K562 (cell line): ENCODE data around the gene PGLYRP1. TPM values are rescaled to one million over a fixed set of nuclear protein-coding genes. Genes with fewer than 3 reads are reported as not detected.
A peak's percentile ranks its signal among the peaks of the same experiment; 100 is the strongest.

Source experiments
- ATF7 ChIP-seq: fragments of 450-650 bp; IDR thresholded peaks from 2 replicates; pipeline ENCODE4 v1.7.1; 2014; ENCODE audit warnings: mild to moderate bottlenecking, moderate library complexity
- CTBP1 ChIP-seq: fragments of 450-650 bp; IDR thresholded peaks from 2 replicates; pipeline ENCODE4 v1.6.1; 2016; ENCODE audit warnings: borderline replicate concordance
- CXXC5 ChIP-seq: fragments of 250-450 bp; sonication (Bioruptor Pico); IDR thresholded peaks from 2 replicates; pipeline ENCODE4 v1.8.0; 2022; ENCODE audit warnings: inconsistent platforms, mild to moderate bottlenecking, moderate library complexity
- ELF1 ChIP-seq: fragments of 200-800 bp; sonication (Bioruptor generic); IDR thresholded peaks from 2 replicates; pipeline ENCODE4 v1.6.1; 2016; ENCODE audit warnings: missing genetic modification characterization, missing compliant biosample characterization
- ESRRB ChIP-seq: fragments of 250-450 bp; sonication (Bioruptor Pico); IDR thresholded peaks from 2 replicates; pipeline ENCODE4 v1.5.0; 2020; ENCODE audit warnings: mild to moderate bottlenecking, moderate library complexity, borderline replicate concordance
- EWSR1 ChIP-seq: fragments of 450-650 bp; IDR thresholded peaks from 2 replicates; pipeline ENCODE4 v1.6.1; 2018; ENCODE audit warnings: borderline replicate concordance, mild to moderate bottlenecking, low read depth, moderate library complexity; ENCODE audit not compliant: partially characterized antibody
- FIP1L1 ChIP-seq: fragments of 200-400 bp; formaldehyde crosslinking; IDR thresholded peaks from 2 replicates; pipeline ENCODE4 v1.6.1; 2018; ENCODE audit warnings: mild to moderate bottlenecking, low read depth, low read length; ENCODE audit not compliant: poor library complexity, severe bottlenecking
- HCFC1 ChIP-seq: IDR thresholded peaks from 2 replicates; pipeline ENCODE4 v1.6.1; 2012; ENCODE audit warnings: low read depth, low read length, improper control_type of control experiment
- HNRNPH1 ChIP-seq: fragments of 200-400 bp; formaldehyde crosslinking; optimal IDR thresholded peaks from 2 replicates; pipeline ENCODE3; 2017; ENCODE audit warnings: low read depth, mild to moderate bottlenecking, low read length, moderate library complexity
- KDM5B ChIP-seq: fragments of 200-600 bp; sonication (generic); IDR thresholded peaks from 2 replicates; pipeline ENCODE4 v1.6.1; 2012; ENCODE audit warnings: low read depth, mild to moderate bottlenecking, moderate library complexity, low read length, control low read depth, inconsistent platforms; ENCODE audit not compliant: insufficient replicate concordance
- KLF16 ChIP-seq: IDR thresholded peaks from 2 replicates; pipeline ENCODE4 v1.6.1; 2016; ENCODE audit warnings: antibody characterized with exemption
- MEF2A ChIP-seq: IDR thresholded peaks from 2 replicates; pipeline ENCODE4 v1.6.1; 2011; ENCODE audit warnings: low read depth, mild to moderate bottlenecking, low read length, moderate library complexity; ENCODE audit not compliant: control insufficient read depth
- MYNN ChIP-seq, 2 experiments: sonication (generic); formaldehyde crosslinking in 1 of 2; IDR thresholded peaks; 2 replicates each; pipeline versions ENCODE4 v1.5.0 to v1.6.1; 2016 to 2020; ENCODE audit warnings: antibody characterized with exemption in 1 of 2, missing genetic modification reagents in 1 of 2
- NR2C2 ChIP-seq, 2 experiments: fragments of 200-800 bp in 1 of 2; sonication (Bioruptor generic) in 1 of 2; sonication (generic) in 1 of 2; formaldehyde crosslinking in 1 of 2; IDR thresholded peaks; 2 replicates each; pipeline versions ENCODE4 v1.6.1 to v1.8.0; 2016 to 2022; ENCODE audit warnings: mild to moderate bottlenecking in 1 of 2, missing compliant biosample characterization in 1 of 2, missing genetic modification characterization in 1 of 2, missing genetic modification reagents in 1 of 2
- PHF21A ChIP-seq: fragments of 450-650 bp; IDR thresholded peaks from 2 replicates; pipeline ENCODE4 v1.6.1; 2017; ENCODE audit warnings: low read depth, borderline replicate concordance
- POLR2H ChIP-seq: IDR thresholded peaks from 2 replicates; pipeline ENCODE4 v1.6.1; 2016; ENCODE audit warnings: missing genetic modification characterization, low read depth, mild to moderate bottlenecking, control low read depth, missing compliant biosample characterization, moderate library complexity
- RBM15 ChIP-seq: fragments of 200-400 bp; formaldehyde crosslinking; IDR thresholded peaks from 2 replicates; pipeline ENCODE4 v1.6.1; 2018; ENCODE audit warnings: mild to moderate bottlenecking, low read length, moderate library complexity; ENCODE audit not compliant: insufficient read depth
- RNF2 ChIP-seq: sonication (generic); IDR thresholded peaks from 2 replicates; pipeline ENCODE4 v1.6.1; 2016
- SLC30A9 ChIP-seq: fragments of 250-450 bp; sonication (Bioruptor Pico); IDR thresholded peaks from 2 replicates; pipeline ENCODE4 v1.8.0; 2022; ENCODE audit warnings: mild to moderate bottlenecking, moderate library complexity
- SREBF2 ChIP-seq: sonication (generic); formaldehyde crosslinking; IDR thresholded peaks from 2 replicates; pipeline ENCODE4 v1.4.0; 2020; ENCODE audit warnings: mild to moderate bottlenecking, missing genetic modification reagents
- UBTF ChIP-seq, 2 experiments: IDR thresholded peaks; 2 replicates each; pipeline ENCODE4 v1.6.1; 2012; ENCODE audit warnings: improper control_type of control experiment in 2 of 2, low read depth in 2 of 2, low read length in 2 of 2, borderline replicate concordance in 1 of 2
- ZBTB1 ChIP-seq: sonication (generic); formaldehyde crosslinking; IDR thresholded peaks from 2 replicates; pipeline ENCODE4 v1.8.1; 2023; ENCODE audit warnings: missing genetic modification reagents, low read depth, mild to moderate bottlenecking, borderline replicate concordance
- ZFP36 ChIP-seq: fragments of 150-350 bp; IDR thresholded peaks from 2 replicates; pipeline ENCODE4 v1.6.1; 2018; ENCODE audit warnings: low read length, low read depth; ENCODE audit not compliant: partially characterized antibody
- ZNF212 ChIP-seq: fragments of 450-650 bp; formaldehyde crosslinking; IDR thresholded peaks from 2 replicates; pipeline ENCODE4 v1.4.0; 2020; ENCODE audit warnings: mild to moderate bottlenecking
- polyA plus RNA-seq, 8 experiments: library from polyadenylated mRNA; depleted of rRNA in 4 of 8; stranded (reverse) in 5 of 8; unstranded in 3 of 8; fragments of >200 nt; fragmentation: Nextera tagmentation in 2 of 8; fragmentation: Illumina TruSeq in 1 of 8; extraction: Ambion mirVana in 2 of 8; extraction: Trizol in 1 of 8; gene quantifications; 2 replicates each; pipeline versions ENCODE4 v1.2.1 to v1.2.3, GENCODE V29; 2011 to 2014; ENCODE audit warnings: inconsistent platforms in 1 of 8, missing spikeins in 1 of 8
- total RNA-seq, 7 experiments: library from RNA; depleted of rRNA in 6 of 7; stranded (reverse); fragments of >200 nt in 6 of 7; fragmentation: Illumina TruSeq in 2 of 7; extraction: Trizol in 2 of 7; gene quantifications; 2 replicates each; pipeline versions ENCODE4 v1.2.1 to v1.2.3, GENCODE V29; 2011 to 2021; ENCODE audit warnings: low replicate concordance in 1 of 7
- TF ChIP-seq, protein P1 (sequence below), 2 experiments: fragments of 200-800 bp in 1 of 2; sonication (Bioruptor generic) in 1 of 2; sonication (generic) in 1 of 2; formaldehyde crosslinking in 1 of 2; IDR thresholded peaks in 1 of 2; conservative IDR thresholded peaks in 1 of 2; 2 replicates each; pipeline versions ENCODE4 v1.5.0 to v1.6.1; 2016 to 2020; ENCODE audit warnings: missing compliant biosample characterization in 1 of 2, missing genetic modification characterization in 1 of 2, missing genetic modification reagents in 1 of 2

PGLYRP1 gene
- total and polyA plus RNA-seq, 9 of the 15 experiments (the other 6 are each of a cell fraction or from before 2014, with no cell fraction given): not detected

DNA sequence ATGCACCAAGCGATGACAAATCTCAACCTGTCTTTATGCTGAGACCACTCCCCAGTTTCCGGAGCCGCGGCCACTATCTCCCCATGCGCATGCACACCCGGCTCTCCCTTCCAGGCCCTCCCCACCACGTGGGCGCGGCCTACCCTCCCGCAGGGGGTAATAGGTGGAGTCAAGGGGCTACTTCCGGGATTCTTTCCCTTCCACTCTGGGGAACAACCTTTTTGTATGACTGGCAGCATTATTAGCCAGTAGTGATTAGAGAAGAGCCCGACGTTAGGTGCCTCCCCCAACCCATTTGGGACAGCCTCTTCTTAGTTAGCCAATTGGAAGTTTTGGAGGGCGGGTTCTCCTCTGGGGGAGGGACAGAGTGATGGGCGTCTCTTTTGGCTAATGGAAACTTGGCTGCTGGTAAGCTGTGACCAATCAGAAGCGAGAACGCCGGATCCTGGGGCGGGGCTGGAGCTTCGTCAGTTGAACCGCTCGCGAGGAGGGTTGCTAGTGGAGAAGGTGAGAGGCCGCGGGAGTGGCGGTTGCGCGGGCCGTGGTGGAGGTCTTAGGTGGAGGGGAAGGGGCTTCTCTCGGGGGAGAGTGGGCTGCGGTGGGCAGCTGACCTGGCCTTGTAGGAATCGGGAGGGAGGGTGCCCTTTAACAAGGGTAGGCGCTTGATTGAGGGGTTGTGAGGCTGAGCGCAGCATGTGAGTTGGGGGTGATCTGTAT lies 27.7 kb downstream of the PGLYRP1 start, which contains the start of gene CCDC61 (continued):
- TF ChIP-seq ZBTB1: no peak
- TF ChIP-seq, protein P1, sequence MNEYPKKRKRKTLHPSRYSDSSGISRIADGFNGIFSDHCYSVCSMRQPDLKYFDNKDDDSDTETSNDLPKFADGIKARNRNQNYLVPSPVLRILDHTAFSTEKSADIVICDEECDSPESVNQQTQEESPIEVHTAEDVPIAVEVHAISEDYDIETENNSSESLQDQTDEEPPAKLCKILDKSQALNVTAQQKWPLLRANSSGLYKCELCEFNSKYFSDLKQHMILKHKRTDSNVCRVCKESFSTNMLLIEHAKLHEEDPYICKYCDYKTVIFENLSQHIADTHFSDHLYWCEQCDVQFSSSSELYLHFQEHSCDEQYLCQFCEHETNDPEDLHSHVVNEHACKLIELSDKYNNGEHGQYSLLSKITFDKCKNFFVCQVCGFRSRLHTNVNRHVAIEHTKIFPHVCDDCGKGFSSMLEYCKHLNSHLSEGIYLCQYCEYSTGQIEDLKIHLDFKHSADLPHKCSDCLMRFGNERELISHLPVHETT (CRISPR knock-in tag; conservative IDR thresholded peaks at IDR 0.05 in 1 of 2, IDR thresholded peaks at IDR 0.05 in 1 of 2): no peak
- TF ChIP-seq HCFC1: peak; percentile 41; the same call in 1 of the 2 replicates
- no peak for TF ChIP-seq KLF16
- TF ChIP-seq ESRRB (CRISPR knock-in tag): no peak
- TF ChIP-seq POLR2H (tag): no peak; the same call in 1 of the 2 replicates
- TF ChIP-seq ELF1: peak; percentile 99
- TF ChIP-seq UBTF (IDR thresholded peaks at IDR 0.05; ENCODE audit: borderline replicate concordance in 1 of 2, low read depth in 2 of 2, low read length in 2 of 2): no peak
- TF ChIP-seq CXXC5 (CRISPR knock-in tag): peak; percentile 97
- no peak for TF ChIP-seq RNF2
- no peak for TF ChIP-seq HNRNPH1
- no peak for TF ChIP-seq MYNN (IDR thresholded peaks at IDR 0.05)
- TF ChIP-seq MYNN (CRISPR knock-in tag; IDR thresholded peaks at IDR 0.05): no peak
- TF ChIP-seq CTBP1: 0 out of 2 replicates have a peak, but pooled peaks have one; percentile 12
- no peak for TF ChIP-seq NR2C2 (CRISPR knock-in tag; IDR thresholded peaks at IDR 0.05)
- peak; percentile 84 for TF ChIP-seq NR2C2 (tag; IDR thresholded peaks at IDR 0.05)
- no peak for TF ChIP-seq SREBF2 (CRISPR knock-in tag)
- TF ChIP-seq ATF7: peak; percentile 89
- no peak for TF ChIP-seq SLC30A9 (CRISPR knock-in tag)
- no peak for TF ChIP-seq ZFP36
- TF ChIP-seq EWSR1: no peak
- TF ChIP-seq RBM15: no peak
- no peak for TF ChIP-seq PHF21A
- TF ChIP-seq MEF2A: no peak
- no peak for TF ChIP-seq FIP1L1
- TF ChIP-seq KDM5B: peak; percentile 90
- TF ChIP-seq ZNF212 (CRISPR knock-in tag): no peak
